Ramos (cell line): ENCODE measurements around the gene RPL27A.

ENCODE experiments used
- in situ Hi-C: fragments of 300-500 bp; cut with MboI; formaldehyde crosslinking; loops from one replicate; pipeline ENCODE4 v1.14.3; 2022; ENCODE audit warnings: low sequenced_read_pairs; ENCODE audit not compliant: unreplicated experiment

Gene RPL27A

DNA sequence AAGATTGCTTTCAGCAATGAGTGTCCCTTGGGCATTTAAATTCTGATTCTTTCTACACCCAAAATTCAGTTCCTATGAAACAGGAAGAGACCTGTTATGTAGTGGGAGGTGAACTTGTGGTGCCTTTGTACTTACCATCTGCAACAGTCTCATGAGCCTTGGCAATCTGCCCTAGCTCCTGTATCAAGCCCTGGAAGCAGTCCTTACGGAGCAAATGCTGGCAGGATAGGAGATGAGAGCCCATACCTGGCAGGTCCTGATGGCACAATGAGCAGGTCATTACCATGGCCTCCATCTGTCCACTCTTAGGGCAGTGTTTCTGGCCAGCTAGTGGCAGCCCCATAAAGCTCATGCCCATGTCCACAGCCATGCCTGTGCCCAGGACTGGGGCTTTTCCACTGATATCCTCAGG lies 10.9 kb upstream of the RPL27A start:
- in situ Hi-C loops = no loop called here

DNA sequence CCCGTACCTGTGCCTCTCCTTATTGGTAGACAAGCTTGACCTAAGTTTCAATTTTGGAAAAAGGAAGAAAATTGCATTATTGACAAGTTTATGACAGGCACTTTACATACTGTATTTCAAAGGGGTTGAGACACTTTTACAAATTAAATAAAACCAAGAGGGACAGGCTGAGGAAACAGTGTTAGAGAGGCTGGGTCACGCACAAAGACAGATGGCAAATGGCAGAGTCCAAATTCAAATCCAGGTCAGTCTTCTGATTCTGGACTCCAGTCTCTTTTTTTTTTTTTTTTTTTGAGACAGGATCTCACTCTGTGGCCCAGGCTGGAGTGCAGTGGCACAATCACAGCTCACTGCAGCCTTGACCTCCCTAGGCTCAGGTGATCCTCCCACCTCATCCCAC lies 10.2 kb upstream of the RPL27A start:
- in situ Hi-C loops = no loop called here

DNA sequence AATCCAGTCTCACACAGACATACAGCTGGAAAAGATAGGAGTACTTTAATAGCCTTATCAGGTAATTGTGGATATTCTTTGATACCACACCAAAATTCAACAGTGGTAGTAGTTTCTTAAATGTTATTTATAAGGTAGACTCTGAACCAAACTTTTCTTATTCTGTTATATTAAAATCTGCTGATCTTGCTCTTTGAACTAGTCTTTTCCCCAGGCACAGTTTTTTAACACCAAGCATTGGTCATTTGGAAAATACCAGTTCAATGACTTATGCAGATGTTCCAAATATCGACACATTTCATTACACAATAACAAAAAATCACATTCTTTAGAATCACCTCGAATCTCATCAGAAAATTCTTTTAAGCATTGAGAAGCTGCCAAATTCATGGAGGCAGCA lies 7.7 kb upstream of the RPL27A start:
- in situ Hi-C loops = loop anchor here (25.0 kb wide), 1 partner anchor 1787 kb away; the partner anchor contains the start of gene AMPD3

DNA sequence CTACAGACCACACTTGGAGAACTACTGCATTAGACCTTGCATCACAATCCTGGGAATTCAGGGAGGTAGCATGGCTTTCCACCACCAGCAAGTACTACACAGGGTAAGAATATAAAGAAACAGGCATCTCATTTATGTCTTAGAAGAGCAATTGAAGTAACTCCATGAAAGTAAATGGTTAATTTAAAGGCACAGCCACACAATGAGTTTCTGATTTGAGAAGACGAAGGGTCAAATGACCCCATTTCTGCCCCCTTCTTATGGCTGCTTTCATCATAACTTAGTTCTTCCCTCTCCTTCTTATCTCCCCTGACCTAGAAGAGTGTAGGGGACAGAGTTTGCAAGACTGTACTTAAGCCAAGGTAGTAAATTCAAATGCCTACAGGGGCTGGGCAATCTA lies 6.1 kb upstream of the RPL27A start:
- in situ Hi-C loops = loop anchor here (25.0 kb wide), 1 partner anchor 1786 kb away; the partner anchor contains the start of gene AMPD3

DNA sequence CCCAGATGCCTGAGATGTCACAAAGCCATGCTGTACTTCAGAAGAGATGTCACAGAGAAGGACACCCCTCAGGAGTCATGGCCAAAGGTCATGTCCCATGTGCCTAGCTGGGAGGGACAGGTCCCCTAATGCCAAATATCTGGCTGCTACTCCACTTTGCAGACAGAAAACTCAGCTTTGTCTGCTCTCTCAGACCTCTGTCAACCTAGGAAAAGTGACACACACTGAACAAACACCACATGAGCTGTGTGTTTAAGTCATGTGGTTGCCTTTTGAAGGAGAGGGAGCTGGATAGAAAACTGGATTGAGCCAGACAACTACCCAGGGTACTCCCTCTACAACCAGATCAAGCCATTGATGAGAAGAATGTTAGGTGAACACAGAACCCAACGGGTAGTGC lies 3.6 kb upstream of the RPL27A start:
- in situ Hi-C loops = loop anchor here (25.0 kb wide), 1 partner anchor 1783 kb away; the partner anchor contains the start of gene AMPD3

DNA sequence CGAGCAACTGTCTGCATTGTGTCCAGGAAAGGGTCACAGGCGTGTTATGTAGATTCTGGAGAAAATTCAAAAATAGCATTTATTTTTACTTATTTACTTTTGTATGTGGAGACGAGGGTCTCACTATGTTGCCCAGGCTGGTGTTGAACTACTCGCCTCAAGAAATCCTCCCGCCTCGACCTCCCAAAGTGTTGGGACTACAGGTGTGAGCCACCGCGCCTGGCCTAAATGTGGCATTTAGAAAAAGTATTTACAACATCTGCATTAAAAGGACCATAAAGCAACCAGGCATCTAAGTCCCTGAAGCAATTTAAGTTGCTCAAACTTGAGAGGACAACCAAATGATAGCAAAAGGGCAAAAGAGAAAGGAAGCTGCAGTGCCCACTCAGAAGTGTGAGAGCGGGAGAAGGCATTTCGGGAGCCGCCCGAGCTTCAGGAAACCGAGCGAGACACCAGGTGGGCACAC lies 722 bp upstream of the RPL27A start:
- in situ Hi-C loops = loop anchor here (10.0 to 25.0 kb wide), 2 partner anchors 283 to 1780 kb away; partner anchors contain the start of genes AMPD3 and TMEM9B

DNA sequence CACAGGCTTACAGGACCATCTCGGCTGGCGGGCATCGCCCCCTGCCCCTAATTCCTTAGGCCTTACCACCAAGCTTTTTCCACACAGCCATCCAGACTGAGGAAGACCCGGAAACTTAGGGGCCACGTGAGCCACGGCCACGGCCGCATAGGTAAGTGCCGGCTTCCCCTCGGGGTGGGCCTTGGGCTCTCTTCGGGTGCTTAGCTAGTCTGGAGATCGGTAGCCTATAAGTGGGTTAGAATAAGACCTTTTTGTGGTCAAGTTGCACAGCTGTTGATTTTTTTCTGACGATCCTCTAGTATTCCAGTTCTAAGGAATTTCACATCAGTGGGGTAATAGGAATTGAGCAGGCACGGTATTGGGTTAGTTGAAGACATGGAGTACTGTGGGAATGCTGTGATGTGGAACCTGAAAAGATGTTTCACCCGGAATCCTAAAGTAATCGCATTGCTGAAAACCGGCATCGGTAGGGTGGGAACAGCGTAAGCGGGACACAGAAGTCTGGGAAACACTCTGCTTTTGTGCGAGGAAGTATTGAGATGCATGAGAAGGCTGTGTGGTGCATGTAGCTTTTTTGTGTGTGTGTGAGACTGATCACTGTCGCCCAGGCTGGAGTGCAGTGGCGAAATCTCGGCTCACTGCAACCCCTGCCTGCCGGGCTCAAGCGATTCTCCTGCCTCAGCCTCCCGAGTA lies 669 bp downstream of the RPL27A start:
- in situ Hi-C loops = loop anchor here (10.0 to 25.0 kb wide), 2 partner anchors 282 to 1779 kb away; partner anchors contain the start of genes AMPD3 and TMEM9B

DNA sequence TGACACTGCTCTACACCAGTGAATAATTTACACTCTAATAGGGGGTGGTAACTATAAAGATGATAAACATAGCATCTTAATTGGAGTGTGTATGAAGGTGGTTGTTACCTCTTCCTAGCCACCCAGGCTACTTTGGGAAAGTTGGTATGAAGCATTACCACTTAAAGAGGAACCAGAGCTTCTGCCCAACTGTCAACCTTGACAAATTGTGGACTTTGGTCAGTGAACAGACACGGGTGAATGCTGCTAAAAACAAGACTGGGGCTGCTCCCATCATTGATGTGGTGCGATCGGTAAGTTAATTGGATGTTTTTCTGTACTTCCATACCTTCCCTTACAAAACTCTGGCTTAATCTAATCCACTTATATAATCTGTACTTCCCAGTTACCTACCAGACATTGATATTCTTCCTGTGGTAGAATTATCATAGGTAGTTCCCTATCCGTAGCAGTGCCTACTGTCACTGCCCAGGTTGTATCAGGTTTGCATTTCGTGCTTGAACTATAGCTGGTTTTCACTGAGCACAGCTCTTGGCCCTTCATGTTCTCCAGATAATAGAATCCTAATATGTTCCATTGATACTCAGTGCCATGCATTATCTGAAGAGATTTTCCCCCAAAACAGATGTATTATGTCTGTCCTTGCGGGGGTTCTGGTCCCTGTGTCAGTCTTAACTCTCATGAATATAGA lies 2.2 kb downstream of the RPL27A start:
- in situ Hi-C loops = loop anchor here (10.0 to 25.0 kb wide), 2 partner anchors 280 to 1778 kb away; partner anchors contain the start of genes AMPD3 and TMEM9B

DNA sequence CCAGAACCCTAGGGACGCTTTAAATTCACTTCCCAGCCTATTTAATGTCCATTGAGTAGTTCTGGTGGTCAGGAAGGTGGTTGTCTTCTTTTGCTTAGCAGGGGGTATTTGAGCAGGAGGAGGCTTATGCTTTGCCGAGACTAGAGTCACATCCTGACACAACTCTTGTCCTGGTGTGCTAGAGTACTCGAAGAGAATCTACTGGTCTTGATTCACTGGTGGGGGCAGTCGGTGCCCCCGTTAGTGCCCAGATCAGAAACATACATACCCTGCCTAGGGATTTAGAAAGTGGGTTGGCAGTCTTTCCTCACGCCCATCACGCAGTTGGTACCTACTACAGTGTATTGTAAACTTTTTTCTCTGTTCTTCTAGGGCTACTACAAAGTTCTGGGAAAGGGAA lies 2.7 kb downstream of the RPL27A start:
- in situ Hi-C loops = loop anchor here (10.0 to 25.0 kb wide), 2 partner anchors 279 to 1777 kb away; partner anchors contain the start of genes AMPD3 and TMEM9B

DNA sequence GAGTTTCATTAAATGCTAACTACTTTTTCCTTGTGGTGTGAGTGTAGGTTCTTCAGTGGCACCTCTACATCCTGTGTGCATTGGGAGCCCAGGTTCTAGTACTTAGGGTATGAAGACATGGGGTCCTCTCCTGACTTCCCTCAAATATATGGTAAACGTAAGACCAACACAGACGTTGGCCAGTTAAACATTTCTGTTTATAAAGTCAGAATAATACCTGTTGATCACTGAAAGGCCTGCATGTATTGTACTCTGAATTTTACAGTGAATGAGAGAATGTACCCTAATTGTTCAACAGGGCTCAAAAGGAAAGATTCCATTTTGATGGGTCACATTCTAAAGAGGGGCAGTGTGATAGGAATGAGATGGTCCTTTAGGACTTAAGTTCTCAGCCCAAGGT lies 3.2 kb downstream of the RPL27A start:
- in situ Hi-C loops = loop anchor here (10.0 to 25.0 kb wide), 2 partner anchors 279 to 1776 kb away; partner anchors contain the start of genes AMPD3 and TMEM9B

DNA sequence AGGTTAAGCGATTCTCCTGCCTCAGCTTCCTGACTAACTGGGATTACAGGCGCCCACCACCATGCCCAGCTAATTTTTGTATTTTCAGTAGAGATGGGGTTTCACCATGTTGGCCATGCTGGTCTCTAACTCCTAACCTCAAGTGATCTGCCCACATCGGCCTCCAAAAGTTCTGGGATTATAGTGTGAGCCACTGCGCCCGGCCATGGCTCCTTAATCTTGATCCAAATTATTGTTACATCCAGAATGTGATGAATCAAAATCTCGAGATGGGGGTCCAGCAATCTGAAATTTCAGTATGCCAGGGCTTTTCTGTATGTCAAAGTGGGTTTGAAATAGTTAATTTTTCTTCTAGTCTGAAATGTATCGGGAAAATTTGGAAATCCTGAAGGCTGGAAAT lies 3.7 kb downstream of the RPL27A start:
- in situ Hi-C loops = loop anchor here (10.0 to 25.0 kb wide), 2 partner anchors 278 to 1776 kb away; partner anchors contain the start of genes AMPD3 and TMEM9B

DNA sequence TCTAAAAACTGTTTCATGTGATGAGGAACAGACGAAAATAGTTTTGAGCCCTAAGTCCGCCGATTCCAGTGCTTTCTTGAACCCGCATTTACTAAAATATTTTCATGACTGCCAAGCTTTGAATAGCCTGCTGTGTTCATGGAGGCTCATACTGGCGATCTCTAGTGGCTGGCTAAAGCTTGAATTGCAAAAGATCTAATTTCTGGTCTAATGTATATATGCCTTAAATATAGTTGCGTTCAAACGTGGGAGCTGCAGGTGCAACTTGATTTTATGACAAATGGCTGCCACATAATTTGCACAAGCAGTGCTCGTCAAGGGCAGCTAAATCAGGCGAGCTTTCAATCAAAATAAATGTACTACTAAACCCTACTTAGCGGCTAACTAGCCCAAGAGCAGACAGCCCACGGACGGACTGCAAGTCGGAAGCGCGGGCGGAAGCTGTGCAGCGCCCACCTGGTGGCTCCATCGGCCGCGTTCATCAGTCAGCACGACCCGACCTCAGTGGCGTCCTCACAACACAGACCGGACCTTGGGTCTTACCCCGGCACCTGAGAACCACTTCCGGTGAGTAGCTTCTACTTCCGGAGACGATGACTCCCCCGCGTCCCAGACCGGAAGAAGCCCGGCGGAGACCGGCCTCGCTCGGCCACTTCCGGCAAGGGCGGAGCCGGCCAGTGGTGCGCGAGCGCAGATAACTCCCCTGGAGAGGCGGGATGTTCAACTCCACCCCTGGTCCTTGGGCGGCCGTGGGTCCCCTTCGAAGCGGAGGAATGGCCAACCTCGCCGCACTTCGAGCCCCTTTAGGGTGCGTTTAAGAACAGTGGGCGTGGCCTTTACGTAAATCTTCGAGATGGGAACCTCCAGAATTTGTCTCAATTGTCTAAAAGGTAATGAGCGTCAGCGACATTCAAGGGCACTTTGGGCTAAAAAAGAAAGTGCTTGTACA lies 6.1 kb downstream of the RPL27A start:
- in situ Hi-C loops = loop anchor here (10.0 to 25.0 kb wide), 2 partner anchors 276 to 1774 kb away; partner anchors contain the start of genes AMPD3 and TMEM9B

DNA sequence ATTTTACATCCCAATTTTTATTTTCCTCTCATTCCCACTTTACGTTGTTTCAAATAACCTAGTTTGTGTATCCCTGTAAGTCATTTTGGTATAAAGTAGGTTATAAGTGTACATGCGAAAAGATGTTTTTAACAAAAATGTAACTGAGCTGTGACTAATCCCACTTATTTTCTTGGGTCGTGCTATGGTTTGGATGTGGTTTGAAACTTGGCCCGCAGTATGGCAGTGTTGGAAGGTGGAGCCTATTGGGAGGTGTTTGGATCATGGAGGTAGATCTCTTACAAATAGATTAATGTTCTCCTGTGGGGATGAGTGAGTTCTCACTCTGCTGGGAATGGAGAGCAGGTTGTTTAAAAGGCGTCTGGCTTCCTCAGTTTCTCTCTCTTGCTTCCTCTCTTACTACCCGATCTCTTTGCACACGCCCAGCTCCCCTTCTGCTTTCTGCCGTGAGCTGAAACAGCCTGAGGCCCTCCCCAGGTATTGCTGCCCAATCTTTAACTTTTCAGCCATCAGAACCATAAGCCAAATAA lies 7.2 kb downstream of the RPL27A start:
- in situ Hi-C loops = loop anchor here (10.0 to 25.0 kb wide), 2 partner anchors 275 to 1773 kb away; partner anchors contain the start of genes AMPD3 and TMEM9B

DNA sequence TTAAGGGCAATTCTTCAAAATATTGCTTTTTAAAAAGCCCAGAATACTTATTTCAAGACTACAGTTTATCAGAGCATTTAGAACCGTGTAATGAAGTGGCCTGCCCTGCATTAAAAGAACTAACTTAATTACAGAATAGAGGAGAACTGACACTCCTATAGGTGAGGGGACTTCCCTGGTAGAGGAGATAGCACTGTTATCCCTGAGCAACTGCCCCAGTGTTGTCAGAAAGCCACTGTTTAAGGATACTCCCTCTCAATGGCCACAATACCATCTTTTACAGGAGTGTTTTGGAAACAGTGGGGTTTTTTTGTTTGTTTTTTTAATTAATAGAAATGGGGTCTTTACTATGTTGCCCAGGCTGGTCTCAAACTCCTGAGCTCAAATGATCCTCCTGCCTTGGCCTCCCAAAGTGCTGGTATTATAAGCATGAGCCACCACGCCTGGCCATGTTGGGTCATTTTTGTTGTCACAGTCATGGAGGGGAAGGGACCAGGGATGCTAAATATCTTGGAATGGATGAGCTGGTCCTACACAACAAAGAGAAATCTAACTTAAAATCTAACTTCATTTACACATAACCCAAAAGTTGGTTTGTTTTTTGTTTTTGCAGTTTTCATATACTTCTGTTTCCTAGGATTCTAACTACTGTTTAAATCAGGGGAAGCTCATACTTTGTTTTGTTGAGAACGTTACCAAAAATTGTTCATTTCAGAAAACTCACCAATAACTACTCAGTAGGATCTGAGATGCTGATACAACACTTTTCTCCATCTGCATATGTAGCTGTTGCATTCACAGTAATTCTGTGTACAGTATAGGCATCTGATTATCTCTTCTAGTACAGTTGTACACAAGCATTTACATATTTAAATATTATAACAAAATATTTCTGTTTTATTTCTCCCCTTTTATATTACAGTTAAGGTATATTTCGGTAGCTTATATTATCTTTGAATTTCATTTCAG lies 8.1 kb downstream of the RPL27A start:
- in situ Hi-C loops = loop anchor here (25.0 kb wide), 1 partner anchor 1772 kb away; the partner anchor contains the start of gene AMPD3

DNA sequence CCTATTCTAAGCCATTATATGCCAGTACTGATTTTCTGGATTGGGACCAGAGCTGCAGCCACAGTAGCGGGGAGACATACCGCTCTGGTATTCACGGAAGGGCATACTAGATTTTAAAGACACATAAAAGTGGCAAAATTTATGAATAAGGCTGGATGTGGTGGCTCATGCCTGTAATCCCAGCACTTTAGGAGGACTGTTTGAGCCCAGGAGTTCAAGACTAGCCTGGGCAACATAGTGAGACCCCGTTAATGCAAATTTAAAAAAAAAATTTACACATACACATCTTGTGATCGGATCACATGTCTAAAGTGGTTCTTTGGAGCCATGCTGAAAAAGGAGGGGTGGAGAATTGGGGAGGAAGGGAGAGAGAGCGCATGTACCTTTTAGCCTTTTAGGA lies 9.0 kb downstream of the RPL27A start:
- in situ Hi-C loops = loop anchor here (25.0 kb wide), 1 partner anchor 1771 kb away; the partner anchor contains the start of gene AMPD3

DNA sequence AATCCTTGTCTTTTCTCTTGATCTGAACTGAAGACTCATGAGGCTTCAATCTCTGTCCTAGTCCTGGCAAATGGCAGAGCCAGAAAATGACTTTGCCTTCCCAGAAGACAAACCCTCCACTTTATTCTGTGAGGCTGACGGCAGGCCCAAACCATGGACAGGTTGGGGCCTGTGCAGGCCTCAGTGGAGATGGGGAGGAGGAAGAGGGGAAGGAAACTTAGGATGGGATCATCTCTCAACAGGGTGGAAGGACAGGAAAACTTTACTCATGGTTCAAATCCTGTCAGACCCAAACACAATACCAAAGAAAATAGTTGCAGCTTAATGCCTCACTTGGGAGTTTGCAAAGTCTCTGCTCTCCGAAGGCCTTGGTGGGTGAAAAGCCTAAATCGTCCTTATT lies 9.8 kb downstream of the RPL27A start:
- in situ Hi-C loops = loop anchor here (25.0 kb wide), 1 partner anchor 1770 kb away; the partner anchor contains the start of gene AMPD3

DNA sequence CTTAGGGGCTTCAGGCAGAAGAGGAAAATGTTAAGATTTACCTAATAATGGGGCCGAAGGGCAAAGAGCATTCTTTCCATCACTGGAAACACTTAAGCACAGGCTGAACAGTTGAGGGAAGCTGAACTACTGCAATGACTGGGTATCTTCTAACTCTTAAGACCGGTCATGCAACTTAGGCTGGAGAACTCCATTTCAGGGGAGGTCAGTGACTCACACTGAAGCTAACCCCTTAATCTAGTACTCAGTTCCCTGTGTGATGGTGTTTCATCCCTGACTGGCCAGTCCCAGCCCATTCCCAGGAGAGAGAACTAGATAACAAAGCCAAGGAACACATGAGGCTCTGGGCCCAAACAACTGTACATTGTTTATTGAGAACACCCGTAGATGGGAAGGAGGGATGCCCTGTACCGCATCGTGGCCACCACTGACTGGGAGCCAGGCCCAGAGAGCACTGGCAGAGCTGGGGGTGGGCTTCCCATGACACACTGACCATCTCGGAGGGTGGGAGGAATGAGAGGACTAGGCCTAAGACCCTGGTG lies 10.5 kb downstream of the RPL27A start:
- in situ Hi-C loops = loop anchor here (25.0 kb wide), 1 partner anchor 1769 kb away; the partner anchor contains the start of gene AMPD3

DNA sequence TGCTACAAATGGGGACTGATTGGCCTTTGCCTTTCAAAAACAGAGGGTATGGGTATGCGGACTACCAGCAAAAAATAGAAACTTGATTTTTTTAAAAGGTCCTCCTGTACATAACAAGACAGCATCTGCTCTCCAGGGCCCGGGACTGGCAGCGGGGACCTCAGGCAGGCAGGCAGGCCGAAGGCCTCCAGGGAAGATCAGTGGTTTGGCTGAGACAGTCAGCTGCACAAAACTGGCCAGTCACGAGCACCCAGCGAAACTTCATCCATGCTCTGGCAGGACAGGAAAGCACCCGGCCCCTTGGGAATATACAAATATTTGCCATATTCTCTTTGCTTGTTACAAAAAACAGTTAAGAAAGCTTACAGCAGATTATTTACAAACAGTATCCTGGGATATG lies 11.0 kb downstream of the RPL27A start:
- in situ Hi-C loops = loop anchor here (25.0 kb wide), 1 partner anchor 1769 kb away; the partner anchor contains the start of gene AMPD3
